ENCODE results near the gene ACAD11.
"Not testable (repeated sequence)": the region's sequence is repeated elsewhere in the genome, so short reads cannot be mapped to it uniquely, and the experiment has no call there.

Gene ACAD11

GRCh38 chr3:132556036-132556386 is 103.6 kb downstream of the ACAD11 start:
- not testable (repeated sequence) for DNase-seq (ENCODE audit: low read depth in 2 of 3, low spot score in 2 of 3)

GRCh38 chr3:132555306-132556035 is 104.1 kb downstream of the ACAD11 start:
- no peak for DNase-seq (ENCODE audit: low read depth in 2 of 3, low spot score in 2 of 3)

- DNase-seq (ENCODE audit: low read depth in 2 of 3, low spot score in 2 of 3), result no peak
Measured at GRCh38 chr3:132554437-132554836, 105.2 kb downstream of the ACAD11 start.

GRCh38 chr3:132553826-132554225 is 105.8 kb downstream of the ACAD11 start:
- no peak for DNase-seq (ENCODE audit: low read depth in 2 of 3, low spot score in 2 of 3)

GRCh38 chr3:132550579-132551305 is 108.9 kb downstream of the ACAD11 start:
- no peak for DNase-seq (ENCODE audit: low read depth in 2 of 3, low spot score in 2 of 3)

GRCh38 chr3:132549890-132550578 is 109.6 kb downstream of the ACAD11 start:
- no peak for DNase-seq (ENCODE audit: low read depth in 2 of 3, low spot score in 2 of 3)

- no peak for DNase-seq (ENCODE audit: low read depth in 2 of 3, low spot score in 2 of 3)
Measured at GRCh38 chr3:132549169-132549568, 110.4 kb downstream of the ACAD11 start.

- no peak for DNase-seq (ENCODE audit: low read depth in 2 of 3, low spot score in 2 of 3)
Measured at GRCh38 chr3:132545471-132545870, 114.1 kb downstream of the ACAD11 start.

- no peak for DNase-seq (ENCODE audit: low read depth in 2 of 3, low spot score in 2 of 3)
Measured at GRCh38 chr3:132544130-132544529, 115.5 kb downstream of the ACAD11 start.

- DNase-seq (ENCODE audit: low read depth in 2 of 3, low spot score in 2 of 3), result no peak
Measured at GRCh38 chr3:132543011-132543739, 116.4 kb downstream of the ACAD11 start.

- no peak for DNase-seq (ENCODE audit: low read depth in 2 of 3, low spot score in 2 of 3)
Measured at GRCh38 chr3:132542577-132542976, 117.0 kb downstream of the ACAD11 start.

- no peak for DNase-seq (ENCODE audit: low read depth in 2 of 3, low spot score in 2 of 3)
Measured at GRCh38 chr3:132539681-132540080, 119.9 kb downstream of the ACAD11 start.

GRCh38 chr3:132538072-132538471 is 121.5 kb downstream of the ACAD11 start:
- no peak for DNase-seq (ENCODE audit: low read depth in 2 of 3, low spot score in 2 of 3)

GRCh38 chr3:132537297-132537696 is 122.3 kb downstream of the ACAD11 start:
- no peak for DNase-seq (ENCODE audit: low read depth in 2 of 3, low spot score in 2 of 3)

GRCh38 chr3:132536442-132537153 is 123.0 kb downstream of the ACAD11 start:
- no peak for DNase-seq (ENCODE audit: low read depth in 2 of 3, low spot score in 2 of 3)

- no peak for DNase-seq (ENCODE audit: low read depth in 2 of 3, low spot score in 2 of 3)
Measured at GRCh38 chr3:132535575-132536441, 123.8 kb downstream of the ACAD11 start.

GRCh38 chr3:132530624-132531023 is 129.0 kb downstream of the ACAD11 start:
- no peak for DNase-seq (ENCODE audit: low read depth in 2 of 3, low spot score in 2 of 3)

- no peak for DNase-seq (ENCODE audit: low read depth in 2 of 3, low spot score in 2 of 3)
Measured at GRCh38 chr3:132522353-132522752, 137.3 kb downstream of the ACAD11 start.

- DNase-seq (ENCODE audit: low read depth in 2 of 3, low spot score in 2 of 3), result no peak
Measured at GRCh38 chr3:132521901-132522300, 137.7 kb downstream of the ACAD11 start.

GRCh38 chr3:132519914-132520313 is 139.7 kb downstream of the ACAD11 start:
- no peak for DNase-seq (ENCODE audit: low read depth in 2 of 3, low spot score in 2 of 3)

All from activated CD8-positive, alpha-beta memory T cell treated with anti-CD3 and anti-CD28 coated beads for 48 hours (primary cell).